GM12865 (cell line): Measurements from ENCODE around the gene ARHGEF33.

Experiments
- DNase-seq: peaks from one replicate; pipeline ENCODE4 v3.0.0; 2010; ENCODE audit warnings: low read depth
- H3K4me3 ChIP-seq: 2 replicates; pipeline ENCODE4 v1.5.1; 2011; ENCODE audit warnings: mild to moderate bottlenecking, low read depth, low read length, control low read depth
- CTCF ChIP-seq: IDR thresholded peaks from 2 replicates; pipeline ENCODE4 v1.5.1; 2011; ENCODE audit warnings: low read length, control low read depth, low read depth, inconsistent platforms; ENCODE audit not compliant: insufficient read depth; ENCODE audit errors: missing control alignments

Gene ARHGEF33

GRCh38 chr2:38871432-38871831, 18.2 kb upstream of the ARHGEF33 start:
- no peak for TF ChIP-seq CTCF
- no peak overlapping the region for H3K4me3 ChIP-seq
- DNase-seq: no peak

- DNase-seq: no peak
- no peak for TF ChIP-seq CTCF
- H3K4me3 ChIP-seq: no peak overlapping the region
These were observed 15.9 kb upstream of the ARHGEF33 start for GRCh38 chr2:38873763-38874162.

GRCh38 chr2:38875227-38875575, 14.5 kb upstream of the ARHGEF33 start:
- no peak for TF ChIP-seq CTCF
- H3K4me3 ChIP-seq: peak overlapping the region; percentile 98
- no peak for DNase-seq

DNA sequence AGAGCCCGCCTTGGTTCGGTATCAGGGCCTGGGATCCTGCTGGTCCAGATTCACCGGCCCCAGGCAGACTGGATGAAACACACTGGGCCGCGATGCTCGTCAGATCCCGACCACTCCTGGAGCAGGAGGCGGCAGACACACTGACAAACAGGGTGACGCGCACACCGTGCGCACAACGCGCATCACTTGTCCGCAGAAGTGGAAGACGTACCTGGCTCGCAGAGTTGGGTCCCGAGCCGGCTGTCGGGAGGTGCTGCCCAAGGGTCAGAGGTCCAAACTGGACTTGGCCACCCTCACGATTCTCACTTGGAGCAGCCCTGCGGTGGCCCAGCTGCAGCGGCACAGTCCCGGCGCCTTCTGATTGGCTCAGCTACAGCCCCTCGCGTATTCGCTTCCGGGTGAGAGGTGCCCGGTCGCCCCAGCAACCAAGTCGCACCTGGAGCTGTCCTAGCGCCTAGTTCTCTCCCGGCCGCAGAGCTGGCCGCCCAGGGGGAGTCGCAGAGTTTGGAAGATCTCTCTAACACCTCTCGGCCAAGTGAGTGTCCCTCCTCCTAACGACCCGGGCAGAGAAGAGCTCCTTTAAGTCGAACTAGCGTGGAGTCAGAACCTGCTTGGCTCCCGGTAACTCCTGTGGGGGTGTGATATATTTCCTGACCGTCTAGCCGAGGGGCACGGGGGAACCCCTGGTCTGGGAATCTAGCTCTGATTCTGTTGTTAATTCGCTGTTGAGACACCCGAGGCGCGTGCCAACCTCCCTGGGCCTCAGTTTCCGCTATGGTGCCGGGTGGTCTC, 13.9 kb upstream of the ARHGEF33 start, which contains the start of the genes DHX57 and MORN2:
Gene DHX57 (minus strand): TSS at position 359 of the 792 bp plus-strand sequence. CDS start 7,529 bp downstream, outside the sequence.
Gene MORN2 (plus strand): TSS at position 401 of the 792 bp plus-strand sequence.
- peak; percentile 86 for DNase-seq
- no peak for TF ChIP-seq CTCF
- H3K4me3 ChIP-seq: peak within 1 kb of the TSS; percentile 98

DNA sequence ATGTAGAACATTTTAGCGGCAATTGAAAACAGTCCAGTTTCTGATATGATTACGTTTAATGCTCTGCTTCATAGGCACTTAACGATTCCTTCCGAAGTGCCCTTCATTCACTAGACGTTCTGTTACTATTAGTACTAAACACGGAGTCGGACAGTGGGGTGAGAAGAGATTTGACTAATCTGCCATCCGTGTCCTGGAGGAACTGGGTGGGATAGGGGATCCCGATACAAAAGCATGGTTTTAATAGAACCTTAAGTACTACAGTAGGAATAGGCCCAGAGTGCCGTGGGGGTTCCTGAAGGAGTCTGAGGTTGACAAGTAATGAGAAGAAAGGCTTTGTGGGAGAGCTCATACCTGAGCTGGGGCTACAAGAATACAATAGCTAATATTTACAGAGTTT, 13.3 kb upstream of the ARHGEF33 start:
- peak overlapping the region; percentile 98 for H3K4me3 ChIP-seq
- DNase-seq: no peak
- TF ChIP-seq CTCF: no peak

DNA sequence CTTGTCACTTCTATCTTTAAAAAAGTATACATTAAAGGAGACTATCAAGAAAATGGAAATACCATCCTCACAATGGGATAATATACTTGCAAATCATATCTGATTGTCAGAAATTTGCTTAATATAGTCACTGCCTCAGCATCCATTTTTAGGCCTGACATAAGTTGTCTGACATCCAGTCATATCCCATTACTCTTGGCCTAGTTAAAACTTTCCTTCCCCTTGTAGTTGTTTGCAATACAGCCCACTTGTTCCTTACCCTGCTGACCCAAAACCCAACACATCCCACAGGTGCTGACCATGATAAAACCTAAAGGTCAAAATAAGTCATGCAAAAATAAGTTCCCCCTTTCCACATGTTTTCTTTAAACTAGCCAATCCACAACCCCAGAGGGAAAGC, 3.6 kb upstream of the ARHGEF33 start:
- DNase-seq: no peak
- H3K4me3 ChIP-seq: no peak overlapping the region
- no peak for TF ChIP-seq CTCF

DNA sequence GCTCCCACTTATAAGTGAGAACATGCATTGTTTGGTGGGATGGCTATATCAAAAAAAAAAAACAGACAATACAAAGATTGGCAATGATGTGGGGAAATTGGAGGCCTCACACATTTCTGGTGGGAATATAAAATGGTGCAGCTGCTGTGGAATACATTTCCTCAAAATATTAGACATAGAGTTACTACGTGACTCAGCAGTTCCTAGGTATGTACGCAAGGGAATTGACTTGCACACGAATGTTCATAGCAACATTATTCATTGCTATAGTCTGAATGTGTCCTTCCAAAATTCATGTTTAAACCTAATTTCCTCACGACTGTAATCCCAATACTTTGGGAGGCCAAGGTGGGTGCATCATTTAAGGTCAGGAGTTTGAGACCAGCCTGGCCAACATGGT, 2.3 kb upstream of the ARHGEF33 start:
- no peak for DNase-seq
- H3K4me3 ChIP-seq: no peak overlapping the region
- no peak for TF ChIP-seq CTCF
